B cell (primary cell): Measurements from ENCODE around the gene COL11A2.

Experiments
- EZH2 ChIP-seq: IDR thresholded peaks from 2 replicates; pipeline ENCODE4 v1.6.1; 2012; ENCODE audit warnings: borderline replicate concordance, low read depth, mild to moderate bottlenecking, moderate library complexity, low read length; ENCODE audit not compliant: insufficient read depth, poor library complexity, severe bottlenecking
- TF ChIP-seq, protein P1 (sequence below): fragments of 200-600 bp; IDR thresholded peaks from one replicate; pipeline ENCODE4 v1.8.0; 2022; ENCODE audit warnings: antibody characterized with exemption, mild to moderate bottlenecking

GRCh38 chr6:33170176-33171015, 21.9 kb downstream of the COL11A2 start:
- TF ChIP-seq, protein P1, sequence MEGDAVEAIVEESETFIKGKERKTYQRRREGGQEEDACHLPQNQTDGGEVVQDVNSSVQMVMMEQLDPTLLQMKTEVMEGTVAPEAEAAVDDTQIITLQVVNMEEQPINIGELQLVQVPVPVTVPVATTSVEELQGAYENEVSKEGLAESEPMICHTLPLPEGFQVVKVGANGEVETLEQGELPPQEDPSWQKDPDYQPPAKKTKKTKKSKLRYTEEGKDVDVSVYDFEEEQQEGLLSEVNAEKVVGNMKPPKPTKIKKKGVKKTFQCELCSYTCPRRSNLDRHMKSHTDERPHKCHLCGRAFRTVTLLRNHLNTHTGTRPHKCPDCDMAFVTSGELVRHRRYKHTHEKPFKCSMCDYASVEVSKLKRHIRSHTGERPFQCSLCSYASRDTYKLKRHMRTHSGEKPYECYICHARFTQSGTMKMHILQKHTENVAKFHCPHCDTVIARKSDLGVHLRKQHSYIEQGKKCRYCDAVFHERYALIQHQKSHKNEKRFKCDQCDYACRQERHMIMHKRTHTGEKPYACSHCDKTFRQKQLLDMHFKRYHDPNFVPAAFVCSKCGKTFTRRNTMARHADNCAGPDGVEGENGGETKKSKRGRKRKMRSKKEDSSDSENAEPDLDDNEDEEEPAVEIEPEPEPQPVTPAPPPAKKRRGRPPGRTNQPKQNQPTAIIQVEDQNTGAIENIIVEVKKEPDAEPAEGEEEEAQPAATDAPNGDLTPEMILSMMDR = no peak
- no peak for TF ChIP-seq EZH2
